Mammary epithelial cell (primary cell): ENCODE data around the gene RGS5.

Source experiments
- CTCF ChIP-seq, 2 donors: IDR thresholded peaks in 1 of 2; conservative IDR thresholded peaks in 1 of 2; 2 replicates each; pipeline ENCODE4 v1.5.1; 2011 to 2012; ENCODE audit warnings: inconsistent platforms in 2 of 2, low read length in 2 of 2, mild to moderate bottlenecking in 2 of 2, control low read depth in 1 of 2, low read depth in 1 of 2; ENCODE audit not compliant: insufficient read depth in 1 of 2; ENCODE audit errors: extremely low read depth in 1 of 2
- EZH2 ChIP-seq: IDR thresholded peaks from 2 replicates; pipeline ENCODE4 v1.6.1; 2012; ENCODE audit warnings: low read length, inconsistent platforms, borderline replicate concordance

GRCh38 chr1:163230827-163231226 is 28.1 kb upstream of the RGS5 start:
- no peak for TF ChIP-seq CTCF (conservative IDR thresholded peaks at IDR 0.05 in 1 of 2, IDR thresholded peaks at IDR 0.05 in 1 of 2; ENCODE audit: extremely low read depth in 1 of 2, insufficient read depth in 1 of 2, low read depth in 1 of 2, low read length in 2 of 2)
- no peak for TF ChIP-seq EZH2
